OCI-LY1 (cell line): ENCODE data around the gene PTPN3.

ENCODE experiments used
- H2AFZ ChIP-seq: fragments of 200-600 bp; sonication (generic), shearing (Covaris generic); 2 replicates; pipeline ENCODE4 v1.6.0; 2014; ENCODE audit warnings: antibody characterized with exemption, mild to moderate bottlenecking, low read length
- H3F3A ChIP-seq: fragments of 200-600 bp; sonication (generic), shearing (Covaris generic); 2 replicates; pipeline ENCODE4 v1.6.0; 2014; ENCODE audit warnings: mild to moderate bottlenecking, antibody characterized with exemption, low read length, moderate library complexity; ENCODE audit not compliant: insufficient read depth
- H3K27ac ChIP-seq: fragments of 200-600 bp; sonication (generic); 2 replicates; pipeline ENCODE4 v1.5.1; 2014; ENCODE audit warnings: low read length, mixed run types, mild to moderate bottlenecking, low read depth; ENCODE audit not compliant: poor library complexity, severe bottlenecking
- H3K27me3 ChIP-seq: fragments of 200-600 bp; sonication (generic); 2 replicates; pipeline ENCODE4 v1.6.0; 2014; ENCODE audit warnings: antibody characterized with exemption, mild to moderate bottlenecking, low read length, moderate library complexity; ENCODE audit not compliant: insufficient read depth
- H3K36me3 ChIP-seq: fragments of 200-600 bp; sonication (generic); 2 replicates; pipeline ENCODE4 v1.6.1; 2014; ENCODE audit warnings: mild to moderate bottlenecking, antibody characterized with exemption, low read length, moderate library complexity, mixed read lengths; ENCODE audit not compliant: insufficient read depth
- H3K4me1 ChIP-seq: fragments of 200-600 bp; sonication (generic); 2 replicates; pipeline ENCODE4 v1.5.1; 2014; ENCODE audit warnings: mild to moderate bottlenecking, low read length, moderate library complexity; ENCODE audit not compliant: insufficient read depth, severe bottlenecking
- H3K4me2 ChIP-seq: fragments of 200-600 bp; sonication (generic), shearing (Covaris generic); 2 replicates; pipeline ENCODE4 v1.6.1; 2014; ENCODE audit warnings: low read length
- H3K4me3 ChIP-seq: fragments of 200-600 bp; sonication (generic); 2 replicates; pipeline ENCODE4 v1.5.1; 2014; ENCODE audit warnings: low read length, low read depth, mild to moderate bottlenecking, mixed read lengths; ENCODE audit not compliant: poor library complexity, severe bottlenecking
- H3K79me2 ChIP-seq: fragments of 200-600 bp; shearing (Covaris generic); 2 replicates; pipeline ENCODE4 v1.6.1; 2016; ENCODE audit warnings: mixed run types, low read length, mixed read lengths; ENCODE audit not compliant: insufficient read depth
- H3K9ac ChIP-seq: fragments of 200-600 bp; sonication (generic), shearing (Covaris generic); 2 replicates; pipeline ENCODE4 v1.6.1; 2014; ENCODE audit warnings: mild to moderate bottlenecking, low read length, mixed read lengths
- H3K9me2 ChIP-seq: fragments of 200-600 bp; sonication (generic), shearing (Covaris generic); 2 replicates; pipeline ENCODE4 v1.6.1; 2014; ENCODE audit warnings: low read depth, mild to moderate bottlenecking, low read length, mixed read lengths
- H3K9me3 ChIP-seq: fragments of 200-600 bp; shearing (Covaris generic); 2 replicates; pipeline ENCODE4 v1.6.1; 2014; ENCODE audit warnings: low read length, mixed read lengths
- H4K20me1 ChIP-seq: fragments of 200-600 bp; sonication (generic), shearing (Covaris generic); 2 replicates; pipeline ENCODE4 v1.6.0; 2016; ENCODE audit warnings: mild to moderate bottlenecking, low read length; ENCODE audit not compliant: insufficient read depth
- CTCF ChIP-seq: fragments of 200-600 bp; sonication (generic), shearing (Covaris generic); IDR thresholded peaks from 2 replicates; pipeline ENCODE4 v1.5.1; 2017; ENCODE audit warnings: mild to moderate bottlenecking, antibody characterized with exemption, low read length, moderate library complexity, mixed read lengths
- EZH2 ChIP-seq: fragments of 200-600 bp; sonication (generic), shearing (Covaris generic); IDR thresholded peaks from 2 replicates; pipeline ENCODE4 v1.8.0; 2017; ENCODE audit warnings: borderline replicate concordance, mixed run types, mild to moderate bottlenecking, antibody characterized with exemption, low read length, moderate library complexity, mixed read lengths

PTPN3 gene

DNA sequence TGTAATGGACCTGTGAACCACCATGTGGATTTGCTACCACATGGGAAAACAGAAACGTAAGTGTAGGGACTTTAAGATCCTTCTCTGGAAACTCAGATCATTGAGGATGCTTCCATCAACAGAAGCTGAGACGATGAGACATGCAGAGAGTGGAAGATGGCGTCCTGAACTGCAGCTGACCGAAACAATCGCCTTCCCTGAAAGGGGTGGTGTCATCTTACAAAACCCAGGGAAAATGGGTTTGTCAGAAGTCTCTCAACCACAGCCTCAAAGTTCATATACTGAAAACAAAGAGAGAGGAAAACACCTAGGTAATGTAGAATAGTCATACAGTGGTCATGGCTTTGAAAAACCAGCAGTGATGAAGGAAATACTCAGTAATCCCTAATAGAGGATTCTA, 6.6 kb upstream of the PTPN3 start:
- Histone ChIP-seq H2AFZ (no peak overlapping the region), H3K4me1 (no peaks in the 10 kb centered on the region), H3K27me3 (no peaks in the 10 kb centered on the region), H3K36me3 (no peaks in the 10 kb centered on the region), H3K9me3 (no peaks in the 10 kb centered on the region), H3K27ac (no peak overlapping the region), H3K9me2 (no peaks in the 10 kb centered on the region), H4K20me1 (no peaks in the 10 kb centered on the region), H3K79me2 (no peaks in the 10 kb centered on the region), H3K4me2 (no peak overlapping the region), H3F3A (no peaks in the 10 kb centered on the region), H3K4me3 (no peak overlapping the region), H3K9ac (no peak overlapping the region)
- TF ChIP-seq EZH2 (no peak), CTCF (no peak)

DNA sequence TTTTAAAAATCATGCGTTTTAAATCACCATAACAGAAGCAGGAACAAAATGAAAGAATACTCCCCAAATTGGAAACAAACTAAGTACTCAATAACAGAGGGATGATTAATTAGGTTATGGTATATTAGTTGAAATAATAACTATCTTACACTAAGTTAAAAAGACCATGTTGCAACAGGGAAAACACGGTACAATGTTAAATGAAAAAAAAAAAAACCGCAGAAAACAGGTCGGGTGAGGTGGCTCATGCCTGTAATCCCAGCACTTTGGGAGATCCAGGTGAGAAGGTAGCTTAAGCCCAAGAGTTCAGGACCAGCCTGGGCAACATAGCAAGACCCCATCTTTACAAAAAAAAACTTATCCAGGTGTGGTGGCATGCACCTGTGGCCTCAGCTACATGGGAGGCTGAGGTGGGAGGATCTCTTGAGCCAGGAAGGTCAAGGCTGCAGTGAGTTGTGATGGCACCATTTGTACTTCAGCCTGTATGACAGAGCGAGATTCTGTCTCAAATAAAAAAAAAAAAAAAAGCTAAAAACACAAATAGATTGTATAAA, 2.4 kb upstream of the PTPN3 start:
- H3K9ac ChIP-seq = no peak overlapping the region
- no peak overlapping the region for H2AFZ ChIP-seq
- H3K4me1 ChIP-seq = no peaks in the 10 kb centered on the region
- TF ChIP-seq EZH2 (no peak), CTCF (no peak)
- H3K27ac ChIP-seq = no peak overlapping the region
- H3K27me3 ChIP-seq = no peaks in the 10 kb centered on the region
- no peaks in the 10 kb centered on the region for H4K20me1 ChIP-seq
- H3K4me3 ChIP-seq = no peak overlapping the region
- no peaks in the 10 kb centered on the region for H3K9me3 ChIP-seq
- H3K36me3 ChIP-seq = no peaks in the 10 kb centered on the region
- H3K4me2 ChIP-seq = no peak overlapping the region
- no peaks in the 10 kb centered on the region for H3K79me2 ChIP-seq
- no peaks in the 10 kb centered on the region for H3F3A ChIP-seq
- no peaks in the 10 kb centered on the region for H3K9me2 ChIP-seq

DNA sequence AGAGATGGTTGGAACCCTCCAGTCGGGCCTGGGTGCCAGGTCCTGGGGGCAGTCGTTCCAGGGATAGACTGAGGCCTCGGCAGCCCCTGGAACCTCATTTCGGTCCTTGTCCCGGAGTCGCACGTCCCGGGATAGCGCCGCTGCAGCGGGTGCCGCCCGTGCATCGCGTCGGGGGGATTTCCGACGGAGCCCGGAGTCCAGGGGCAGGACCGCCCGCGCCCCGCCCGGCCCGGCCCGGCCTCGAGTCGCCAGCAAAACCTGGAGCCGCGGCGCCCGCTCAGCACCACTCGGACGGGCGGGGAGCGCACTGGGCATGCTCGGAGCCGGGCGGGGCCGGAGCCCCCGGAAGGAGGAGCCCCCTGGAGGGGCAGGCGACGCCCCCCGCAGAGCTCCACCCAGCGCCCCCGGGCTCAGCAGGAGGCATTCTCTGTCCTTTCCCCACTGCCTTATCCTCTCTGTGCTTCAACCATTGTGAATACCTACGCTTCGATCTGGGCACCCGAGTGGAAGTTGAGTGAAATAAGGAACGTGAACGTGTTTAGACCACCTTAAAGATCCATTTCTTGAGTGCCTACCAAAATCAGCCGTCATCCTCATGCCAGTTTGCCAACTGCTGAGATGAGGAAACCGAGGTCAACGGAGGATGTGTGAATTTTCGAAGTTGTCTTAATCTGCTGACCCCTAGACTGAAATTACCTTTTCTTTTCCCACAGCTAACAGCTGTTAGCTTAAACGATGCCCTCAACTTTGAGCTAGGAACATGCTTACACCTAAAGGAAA, 1.7 kb upstream of the PTPN3 start:
- H3K9ac ChIP-seq = no peak overlapping the region
- no peaks in the 10 kb centered on the region for H3K79me2 ChIP-seq
- no peak overlapping the region for H2AFZ ChIP-seq
- no peaks in the 10 kb centered on the region for H4K20me1 ChIP-seq
- no peaks in the 10 kb centered on the region for H3K9me3 ChIP-seq
- TF ChIP-seq EZH2 = no peak
- no peak for TF ChIP-seq CTCF
- H3F3A ChIP-seq = no peaks in the 10 kb centered on the region
- H3K27ac ChIP-seq = no peak overlapping the region
- no peaks in the 10 kb centered on the region for H3K27me3 ChIP-seq
- H3K4me2 ChIP-seq = no peak overlapping the region
- no peak overlapping the region for H3K4me3 ChIP-seq
- H3K9me2 ChIP-seq = no peaks in the 10 kb centered on the region
- H3K4me1 ChIP-seq = no peaks in the 10 kb centered on the region
- no peaks in the 10 kb centered on the region for H3K36me3 ChIP-seq
